ENCODE results near the gene STAG3.

GRCh38 chr7:100215895-100216294 is 38.2 kb downstream of the STAG3 start:
- TF ChIP-seq, protein P1, sequence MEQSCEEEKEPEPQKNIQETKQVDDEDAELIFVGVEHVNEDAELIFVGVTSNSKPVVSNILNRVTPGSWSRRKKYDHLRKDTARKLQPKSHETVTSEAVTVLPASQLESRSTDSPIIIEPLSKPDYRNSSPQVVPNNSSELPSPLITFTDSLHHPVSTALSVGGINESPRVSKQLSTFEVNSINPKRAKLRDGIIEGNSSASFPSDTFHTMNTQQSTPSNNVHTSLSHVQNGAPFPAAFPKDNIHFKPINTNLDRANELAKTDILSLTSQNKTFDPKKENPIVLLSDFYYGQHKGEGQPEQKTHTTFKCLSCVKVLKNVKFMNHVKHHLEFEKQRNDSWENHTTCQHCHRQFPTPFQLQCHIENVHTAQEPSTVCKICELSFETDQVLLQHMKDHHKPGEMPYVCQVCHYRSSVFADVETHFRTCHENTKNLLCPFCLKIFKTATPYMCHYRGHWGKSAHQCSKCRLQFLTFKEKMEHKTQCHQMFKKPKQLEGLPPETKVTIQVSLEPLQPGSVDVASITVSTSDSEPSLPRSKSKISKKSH (CRISPR knock-in tag; IDR thresholded peaks at IDR 0.05): no peak
- TF ChIP-seq, protein P2, sequence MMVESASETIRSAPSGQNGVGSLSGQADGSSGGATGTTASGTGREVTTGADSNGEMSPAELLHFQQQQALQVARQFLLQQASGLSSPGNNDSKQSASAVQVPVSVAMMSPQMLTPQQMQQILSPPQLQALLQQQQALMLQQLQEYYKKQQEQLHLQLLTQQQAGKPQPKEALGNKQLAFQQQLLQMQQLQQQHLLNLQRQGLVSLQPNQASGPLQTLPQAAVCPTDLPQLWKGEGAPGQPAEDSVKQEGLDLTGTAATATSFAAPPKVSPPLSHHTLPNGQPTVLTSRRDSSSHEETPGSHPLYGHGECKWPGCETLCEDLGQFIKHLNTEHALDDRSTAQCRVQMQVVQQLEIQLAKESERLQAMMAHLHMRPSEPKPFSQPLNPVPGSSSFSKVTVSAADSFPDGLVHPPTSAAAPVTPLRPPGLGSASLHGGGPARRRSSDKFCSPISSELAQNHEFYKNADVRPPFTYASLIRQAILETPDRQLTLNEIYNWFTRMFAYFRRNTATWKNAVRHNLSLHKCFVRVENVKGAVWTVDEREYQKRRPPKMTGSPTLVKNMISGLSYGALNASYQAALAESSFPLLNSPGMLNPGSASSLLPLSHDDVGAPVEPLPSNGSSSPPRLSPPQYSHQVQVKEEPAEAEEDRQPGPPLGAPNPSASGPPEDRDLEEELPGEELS (CRISPR knock-in tag; IDR thresholded peaks at IDR 0.05; ENCODE audit: borderline replicate concordance): no peak

All from K562 (cell line).